OCI-LY7 (cell line): ENCODE measurements around the gene MAPRE3. TPM values are rescaled to one million over a fixed set of nuclear protein-coding genes. Genes with fewer than 3 reads are reported as not detected.

ENCODE experiments used
- BruUV-seq: library from RNA; stranded (reverse); fragments of 400-500 nt; replicated peaks from 2 replicates; lab custom pipeline; 2021; lab: Mats Ljungman, UMichigan
- CTCF ChIA-PET: fragments of 300-600 bp; sonication (Branson Sonifier 250); formaldehyde crosslinking; loops from one replicate; lab custom pipeline; 2022; ENCODE audit warnings: antibody characterized with exemption; ENCODE audit not compliant: unreplicated experiment; lab: Charles Lee
- POLR2A ChIA-PET: fragments of 300-600 bp; sonication (Branson Sonifier 250); formaldehyde crosslinking; loops from one replicate; lab custom pipeline; 2022; ENCODE audit warnings: antibody characterized with exemption; lab: Charles Lee
- DNase-seq: peaks from one replicate; pipeline ENCODE4 v3.0.0-alpha.2; 2015; ENCODE audit warnings: low spot score
- H2AFZ ChIP-seq: fragments of 200-600 bp; sonication (generic), shearing (Covaris generic); 2 replicates; pipeline ENCODE4 v1.6.1; 2014; ENCODE audit warnings: mild to moderate bottlenecking, antibody characterized with exemption, low read length, moderate library complexity
- H3K27ac ChIP-seq: fragments of 200-600 bp; sonication (generic); 2 replicates; pipeline ENCODE4 v1.5.1; 2014; ENCODE audit warnings: mixed run types, low read depth, mild to moderate bottlenecking, moderate library complexity, low read length, inconsistent platforms; ENCODE audit not compliant: poor library complexity, severe bottlenecking
- H3K36me3 ChIP-seq: fragments of 200-600 bp; sonication (generic); 2 replicates; pipeline ENCODE4 v1.6.1; 2014; ENCODE audit warnings: mild to moderate bottlenecking, antibody characterized with exemption, low read length, moderate library complexity, mixed read lengths; ENCODE audit not compliant: insufficient read depth
- H3K4me1 ChIP-seq: fragments of 200-600 bp; sonication (generic); 2 replicates; pipeline ENCODE4 v1.5.1; 2014; ENCODE audit warnings: mild to moderate bottlenecking, low read length; ENCODE audit not compliant: insufficient read depth, poor library complexity, severe bottlenecking
- H3K4me2 ChIP-seq: fragments of 200-600 bp; sonication (generic); 2 replicates; pipeline ENCODE4 v1.6.1; 2014; ENCODE audit warnings: mild to moderate bottlenecking, low read length
- H3K4me3 ChIP-seq: fragments of 200-600 bp; sonication (generic); 2 replicates; pipeline ENCODE4 v1.5.1; 2014; ENCODE audit warnings: mild to moderate bottlenecking, low read depth, low read length; ENCODE audit not compliant: poor library complexity, severe bottlenecking
- H3K79me2 ChIP-seq: fragments of 200-600 bp; sonication (generic); 2 replicates; pipeline ENCODE4 v1.6.1; 2016; ENCODE audit warnings: low read depth, mild to moderate bottlenecking, low read length, moderate library complexity, mixed read lengths; ENCODE audit not compliant: insufficient read depth
- H3K9me2 ChIP-seq: fragments of 200-600 bp; sonication (generic); 2 replicates; pipeline ENCODE4 v1.6.1; 2016; ENCODE audit warnings: mild to moderate bottlenecking, low read length, mixed read lengths; ENCODE audit not compliant: insufficient read depth
- H3K9me3 ChIP-seq: fragments of 200-600 bp; sonication (generic); 2 replicates; pipeline ENCODE4 v1.6.1; 2014; ENCODE audit warnings: mild to moderate bottlenecking, mixed run types, low read length, mixed read lengths
- H4K20me1 ChIP-seq: fragments of 200-600 bp; sonication (generic); 2 replicates; pipeline ENCODE4 v1.6.1; 2014; ENCODE audit warnings: mild to moderate bottlenecking, antibody characterized with exemption, low read length, moderate library complexity, mixed read lengths; ENCODE audit not compliant: insufficient read depth
- EZH2phosphoT487 ChIP-seq: fragments of 200-600 bp; sonication (generic); IDR thresholded peaks from 2 replicates; pipeline ENCODE4 v1.6.1; 2018; ENCODE audit warnings: low read depth, borderline replicate concordance, mild to moderate bottlenecking, mixed run types, antibody characterized with exemption, low read length, moderate library complexity, mixed read lengths
- intact Hi-C: fragments of 100-400 bp; cut with micrococcal nuclease; formaldehyde crosslinking; loops from one replicate; pipeline ENCODE4 v1.10.0; 2022; ENCODE audit not compliant: unreplicated experiment
- total RNA-seq, 2 experiments: library from RNA; depleted of rRNA in 1 of 2; stranded (reverse); fragments of >200 nt in 1 of 2; shearing (Covaris generic) in 1 of 2; gene quantifications; 2 replicates each; pipeline ENCODE4 v1.2.3, GENCODE V29; 2014 to 2022
- TF ChIP-seq, protein P1 (sequence below): fragments of 200-600 bp; sonication (generic); conservative IDR thresholded peaks from 2 replicates; pipeline ENCODE4 v1.5.1; 2014; ENCODE audit warnings: mild to moderate bottlenecking, antibody characterized with exemption, low read length, moderate library complexity, mixed read lengths

MAPRE3 gene
- total RNA-seq, 2 experiments from 2014 or later = not detected

DNA sequence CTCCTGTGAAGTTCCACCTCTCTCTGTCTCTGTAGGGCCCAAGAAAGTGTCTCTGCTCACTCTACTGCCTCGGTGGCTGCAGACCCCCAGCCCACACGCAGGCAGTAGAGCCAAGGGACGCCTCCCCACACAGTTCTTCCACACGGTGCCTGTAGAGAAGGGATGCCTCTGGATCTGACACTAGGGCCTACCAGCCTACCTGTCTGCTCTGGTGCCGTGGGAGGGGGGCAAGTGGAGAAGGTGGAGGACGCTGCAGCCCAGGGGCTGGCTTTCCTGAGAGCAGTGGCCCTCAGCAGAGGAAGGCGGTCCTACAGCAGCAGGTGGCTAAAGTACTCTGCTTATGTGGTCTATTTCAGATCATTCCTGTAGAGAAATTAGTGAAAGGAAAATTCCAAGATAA, 53.3 kb downstream of the MAPRE3 start:
- TF ChIP-seq EZH2phosphoT487 = no peak
- TF ChIP-seq, protein P1, sequence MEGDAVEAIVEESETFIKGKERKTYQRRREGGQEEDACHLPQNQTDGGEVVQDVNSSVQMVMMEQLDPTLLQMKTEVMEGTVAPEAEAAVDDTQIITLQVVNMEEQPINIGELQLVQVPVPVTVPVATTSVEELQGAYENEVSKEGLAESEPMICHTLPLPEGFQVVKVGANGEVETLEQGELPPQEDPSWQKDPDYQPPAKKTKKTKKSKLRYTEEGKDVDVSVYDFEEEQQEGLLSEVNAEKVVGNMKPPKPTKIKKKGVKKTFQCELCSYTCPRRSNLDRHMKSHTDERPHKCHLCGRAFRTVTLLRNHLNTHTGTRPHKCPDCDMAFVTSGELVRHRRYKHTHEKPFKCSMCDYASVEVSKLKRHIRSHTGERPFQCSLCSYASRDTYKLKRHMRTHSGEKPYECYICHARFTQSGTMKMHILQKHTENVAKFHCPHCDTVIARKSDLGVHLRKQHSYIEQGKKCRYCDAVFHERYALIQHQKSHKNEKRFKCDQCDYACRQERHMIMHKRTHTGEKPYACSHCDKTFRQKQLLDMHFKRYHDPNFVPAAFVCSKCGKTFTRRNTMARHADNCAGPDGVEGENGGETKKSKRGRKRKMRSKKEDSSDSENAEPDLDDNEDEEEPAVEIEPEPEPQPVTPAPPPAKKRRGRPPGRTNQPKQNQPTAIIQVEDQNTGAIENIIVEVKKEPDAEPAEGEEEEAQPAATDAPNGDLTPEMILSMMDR = no peak
- no peak overlapping the region for H2AFZ ChIP-seq
- H3K9me2 ChIP-seq = no peaks in the 10 kb centered on the region
- intact Hi-C loops = no loop called here
- H3K36me3 ChIP-seq = no peaks in the 10 kb centered on the region
- H4K20me1 ChIP-seq = no peaks in the 10 kb centered on the region
- no peaks in the 10 kb centered on the region for H3K79me2 ChIP-seq
- BruUV-seq = no TSS peak
- no peaks in the 10 kb centered on the region for H3K4me1 ChIP-seq
- DNase-seq = no peak
- no peaks in the 10 kb centered on the region for H3K9me3 ChIP-seq
- H3K27ac ChIP-seq = no peak overlapping the region
- ChIA-PET POLR2A (interaction anchor here (0.5 kb wide), 1 partner anchor 200 kb away, joined by 4 read pairs; no protein-coding TSS in a partner anchor), CTCF (interaction anchor here (0.5 kb wide), 1 partner anchor 87 kb away, joined by 3 read pairs; no protein-coding TSS in a partner anchor)
- H3K4me3 ChIP-seq = no peak overlapping the region
- H3K4me2 ChIP-seq = no peak overlapping the region

DNA sequence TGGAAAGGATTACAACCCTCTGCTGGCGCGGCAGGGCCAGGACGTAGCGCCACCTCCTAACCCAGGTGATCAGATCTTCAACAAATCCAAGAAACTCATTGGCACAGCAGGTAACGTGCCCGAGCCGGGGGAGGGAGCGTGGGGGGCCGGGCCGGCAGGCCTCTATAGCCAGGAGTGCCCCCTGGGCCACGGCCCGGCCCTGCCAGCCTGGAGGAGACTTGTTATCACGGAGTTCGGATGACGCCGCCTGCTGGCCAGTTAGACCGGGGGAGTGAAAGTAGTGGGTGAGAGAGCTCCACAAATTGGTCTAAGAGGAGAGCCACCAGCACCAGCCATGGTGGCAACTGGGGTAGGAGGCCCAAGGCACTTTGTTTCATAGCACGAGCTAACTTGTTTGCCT, 53.8 kb downstream of the MAPRE3 start:
- Histone ChIP-seq H3K79me2 (no peaks in the 10 kb centered on the region), H3K4me2 (no peak overlapping the region), H3K4me3 (no peak overlapping the region), H3K27ac (no peak overlapping the region), H3K36me3 (no peaks in the 10 kb centered on the region), H3K9me2 (no peaks in the 10 kb centered on the region), H4K20me1 (no peaks in the 10 kb centered on the region), H3K4me1 (no peaks in the 10 kb centered on the region), H3K9me3 (no peaks in the 10 kb centered on the region), H2AFZ (no peak overlapping the region)
- ChIA-PET CTCF (interaction anchor here (0.5 kb wide), 1 partner anchor 88 kb away, joined by 3 read pairs; no protein-coding TSS in a partner anchor), POLR2A (interaction anchor here (0.5 kb wide), 1 partner anchor 200 kb away, joined by 4 read pairs; no protein-coding TSS in a partner anchor)
- no TSS peak for BruUV-seq
- TF ChIP-seq, protein P1 = peak; percentile 24; the same call in 1 of the 2 replicates
- TF ChIP-seq EZH2phosphoT487 = no peak
- DNase-seq = no peak
- intact Hi-C loops = no loop called here

DNA sequence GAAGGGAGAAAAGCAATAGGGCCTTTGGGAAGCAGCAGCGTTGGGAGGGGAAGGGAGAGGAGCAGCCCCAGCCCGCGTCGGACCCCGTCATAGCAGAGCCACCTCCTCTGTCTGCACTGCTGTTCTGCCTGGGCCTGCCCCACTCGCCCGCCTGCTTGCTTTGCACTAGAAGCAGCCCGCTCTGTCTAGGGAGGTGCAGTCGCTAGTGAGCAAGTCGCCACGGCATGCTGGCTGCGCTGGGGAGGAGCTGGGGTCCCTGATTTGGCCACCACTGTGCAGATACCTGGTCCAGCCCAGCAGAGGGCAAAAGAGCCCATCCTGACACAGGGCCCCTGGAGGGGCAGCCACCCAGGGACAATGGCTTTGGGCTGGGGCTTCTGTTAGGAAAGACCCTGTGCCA, 54.4 kb downstream of the MAPRE3 start:
- Histone ChIP-seq H3K4me1 (no peaks in the 10 kb centered on the region), H3K9me2 (no peaks in the 10 kb centered on the region), H2AFZ (no peak overlapping the region), H3K79me2 (no peaks in the 10 kb centered on the region), H3K9me3 (no peaks in the 10 kb centered on the region), H4K20me1 (no peaks in the 10 kb centered on the region), H3K4me2 (no peak overlapping the region), H3K4me3 (no peak overlapping the region), H3K27ac (no peak overlapping the region), H3K36me3 (no peaks in the 10 kb centered on the region)
- ChIA-PET POLR2A (no interaction called here), CTCF (no interaction called here)
- no TSS peak for BruUV-seq
- intact Hi-C loops = no loop called here
- TF ChIP-seq, protein P1 = no peak
- no peak for TF ChIP-seq EZH2phosphoT487
- DNase-seq = no peak
